HG03521 (cell line): ENCODE results near the gene TPRX2.
"Not testable (repeated sequence)": the region's sequence is repeated elsewhere in the genome, so short reads cannot be mapped to it uniquely, and the experiment has no call there.

Experiments
- ATAC-seq: cut with Tn5 transposase; IDR thresholded peaks from one replicate; pipeline ENCODE4 v1.9.1; 2021; ENCODE audit warnings: mild to moderate bottlenecking, moderate library complexity; ENCODE audit not compliant: unreplicated experiment

The TPRX2 gene, protein sequence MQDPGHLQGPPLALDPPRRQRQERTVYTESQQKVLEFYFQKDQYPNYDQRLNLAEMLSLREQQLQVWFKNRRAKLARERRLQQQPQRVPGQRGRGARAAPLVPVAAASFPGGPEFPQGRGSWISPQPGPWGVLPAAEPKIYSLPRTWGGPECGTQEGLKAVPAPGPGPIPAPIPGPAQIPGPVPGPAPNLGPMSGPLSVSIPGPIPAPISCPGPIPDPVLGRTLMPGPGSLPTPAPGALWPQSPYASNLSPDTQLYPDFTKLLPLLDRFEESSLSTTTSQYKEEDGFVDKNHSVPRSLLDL

DNA sequence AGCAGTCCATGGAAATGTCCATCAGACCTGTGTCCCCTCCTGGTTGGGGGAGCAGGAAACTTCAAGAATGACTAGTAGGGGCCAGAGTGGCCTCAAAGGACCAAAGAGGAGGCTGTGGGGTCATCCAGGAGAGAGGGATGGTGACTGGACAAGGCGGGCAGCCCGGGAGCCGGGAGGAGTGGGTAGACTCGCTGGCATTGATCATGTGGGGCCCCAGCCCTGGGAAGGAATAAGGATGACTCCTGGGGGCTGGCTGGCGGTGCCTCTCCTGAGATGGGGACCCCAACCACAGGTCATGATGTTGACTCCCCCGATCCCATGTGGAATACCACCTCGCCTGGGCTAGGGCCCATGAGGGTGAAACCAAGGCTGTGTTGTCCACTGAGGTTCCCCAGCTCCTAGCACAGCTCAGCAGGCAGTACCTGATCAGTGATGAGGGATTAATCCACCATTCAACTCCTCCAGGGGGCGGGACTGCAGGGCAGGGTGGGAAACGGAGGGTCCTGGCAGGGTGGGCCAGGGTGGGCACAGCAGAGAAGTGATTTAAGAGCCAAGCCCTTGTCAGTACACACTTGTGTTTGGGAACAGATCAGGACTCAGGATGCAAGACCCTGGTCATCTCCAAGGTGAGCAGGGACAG is at the start of gene TPRX2:
Gene TPRX2 (plus strand): TSS at position 590 of the 640 bp plus-strand sequence. CDS start 12 bp downstream, at position 602.
- not testable (repeated sequence) for ATAC-seq

DNA sequence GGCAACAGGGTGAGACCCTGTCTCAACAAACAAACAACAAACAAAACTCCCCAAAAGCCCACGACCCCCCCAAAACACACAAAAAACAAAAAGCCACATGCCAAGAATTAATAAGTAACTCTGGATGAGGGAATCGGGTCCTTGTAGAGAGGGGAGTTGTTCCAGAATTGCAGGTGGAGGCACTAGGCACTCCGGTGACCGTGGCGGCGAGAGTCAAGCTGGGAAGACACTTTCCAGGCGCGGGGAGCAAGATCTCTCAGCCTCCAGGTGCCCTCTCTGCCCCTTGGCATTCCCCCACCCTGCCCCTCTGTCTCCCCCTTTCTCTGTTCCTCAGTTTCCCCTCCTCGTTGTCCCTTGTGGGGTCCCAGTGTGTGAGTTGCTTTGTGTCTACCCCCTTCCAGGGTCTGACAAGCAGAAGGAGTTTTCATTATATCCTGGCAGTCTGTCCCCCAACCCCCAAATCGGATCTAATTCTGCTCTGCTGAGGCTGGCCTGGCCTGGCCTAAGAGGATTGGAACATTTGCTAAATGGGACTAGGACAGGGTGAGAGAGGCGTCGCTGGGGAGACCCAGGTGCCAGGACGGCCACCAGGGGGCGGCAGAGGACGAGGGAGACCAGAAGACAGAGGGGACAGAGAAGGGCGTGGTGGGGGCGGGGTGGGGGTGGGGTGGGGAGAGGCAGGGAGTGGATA is 45.6 kb upstream of the TPRX2 start:
- ATAC-seq = no peak

DNA sequence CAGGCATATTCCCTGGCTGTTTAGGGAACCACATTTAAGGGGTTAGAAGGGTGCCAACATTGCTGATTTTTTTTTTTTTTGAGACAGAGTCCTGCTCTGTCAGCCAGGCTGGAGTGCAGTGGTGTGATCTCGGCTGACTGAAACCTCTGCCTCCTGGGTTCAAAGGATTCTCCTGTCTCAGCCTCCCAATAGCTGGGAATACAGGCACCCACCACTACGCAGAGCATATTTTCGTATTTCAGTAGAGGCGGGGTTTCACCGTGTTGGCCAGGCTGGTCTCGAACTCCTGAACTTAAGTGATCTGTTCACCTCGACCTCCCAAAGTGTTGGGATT is 45.1 kb upstream of the TPRX2 start:
- no peak for ATAC-seq

DNA sequence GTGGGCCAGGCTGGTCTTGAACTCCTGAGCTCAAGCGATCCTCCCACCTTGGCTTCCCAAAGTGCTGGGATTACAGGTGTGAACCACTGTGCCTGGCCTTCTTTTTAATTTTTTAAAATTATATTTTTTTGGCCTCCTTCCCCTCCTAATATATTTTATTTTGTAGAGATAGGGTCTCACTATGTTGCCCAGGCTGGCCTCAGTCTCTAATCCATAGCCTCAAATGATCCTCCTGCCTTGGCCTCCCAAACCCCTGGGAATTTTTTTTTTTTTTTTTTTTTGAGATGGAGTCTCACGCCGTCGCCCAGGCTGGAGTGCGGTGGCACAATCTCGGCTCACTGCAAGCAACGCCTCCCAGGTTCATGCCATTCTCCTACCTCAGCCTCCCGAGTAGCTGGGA is 42.8 kb upstream of the TPRX2 start:
- ATAC-seq = not testable (repeated sequence)

DNA sequence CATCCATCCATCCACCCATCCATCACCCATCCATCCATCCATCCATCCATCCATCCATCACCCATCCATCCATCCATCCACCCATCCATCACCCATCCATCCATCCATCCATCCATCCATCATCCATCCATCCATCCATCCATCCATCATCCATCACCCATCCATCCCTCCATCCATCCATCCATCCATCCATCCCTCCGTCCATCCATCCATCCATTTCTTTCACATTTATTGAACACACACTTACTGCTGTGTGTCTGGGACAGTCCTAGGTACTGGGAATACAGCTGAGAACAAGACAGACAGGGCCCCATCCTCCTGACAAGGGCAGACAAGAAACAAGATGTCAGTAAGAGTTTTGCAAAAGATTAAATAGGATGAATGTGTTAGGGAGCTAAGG is 40.8 kb upstream of the TPRX2 start:
- ATAC-seq = not testable (repeated sequence)

DNA sequence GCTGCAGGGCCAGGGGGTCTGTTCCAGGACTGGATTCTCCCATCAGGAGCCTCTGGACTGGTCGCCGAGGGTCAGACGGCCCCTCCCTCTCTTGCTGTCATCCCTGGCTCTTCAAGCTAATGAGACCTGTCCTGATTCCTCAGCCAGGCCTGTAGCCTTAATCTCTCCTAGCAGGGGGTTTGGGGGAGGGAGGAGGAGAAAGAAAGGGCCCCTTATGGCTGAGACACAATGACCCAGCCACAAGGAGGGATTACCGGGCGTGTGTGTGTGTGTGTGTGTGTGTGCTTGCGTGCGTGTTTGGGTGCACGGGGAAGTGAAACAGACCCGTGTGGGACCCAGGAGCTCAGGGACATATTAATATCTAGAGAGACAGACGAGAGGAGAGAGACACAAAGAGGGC is 39.2 kb upstream of the TPRX2 start:
- no peak for ATAC-seq

DNA sequence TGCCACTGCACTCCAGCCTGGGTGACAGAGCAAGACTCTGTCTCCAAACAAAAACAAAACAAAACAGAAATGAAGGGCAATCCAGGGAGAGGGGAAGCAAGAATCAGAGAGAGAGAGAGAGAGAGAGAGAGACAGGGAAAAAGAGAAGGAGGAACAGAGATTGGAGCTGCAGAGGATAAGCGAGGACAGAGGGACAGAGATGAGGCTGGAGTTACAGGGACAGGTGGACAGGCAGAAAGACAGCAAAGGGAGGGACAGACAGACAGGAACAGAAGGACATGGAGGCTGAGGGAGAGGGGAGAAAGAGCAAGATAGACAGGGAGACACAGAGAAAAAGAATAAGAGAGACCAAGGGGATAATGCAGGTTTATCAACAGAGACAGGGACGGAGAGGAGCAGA is 38.6 kb upstream of the TPRX2 start:
- no peak for ATAC-seq

DNA sequence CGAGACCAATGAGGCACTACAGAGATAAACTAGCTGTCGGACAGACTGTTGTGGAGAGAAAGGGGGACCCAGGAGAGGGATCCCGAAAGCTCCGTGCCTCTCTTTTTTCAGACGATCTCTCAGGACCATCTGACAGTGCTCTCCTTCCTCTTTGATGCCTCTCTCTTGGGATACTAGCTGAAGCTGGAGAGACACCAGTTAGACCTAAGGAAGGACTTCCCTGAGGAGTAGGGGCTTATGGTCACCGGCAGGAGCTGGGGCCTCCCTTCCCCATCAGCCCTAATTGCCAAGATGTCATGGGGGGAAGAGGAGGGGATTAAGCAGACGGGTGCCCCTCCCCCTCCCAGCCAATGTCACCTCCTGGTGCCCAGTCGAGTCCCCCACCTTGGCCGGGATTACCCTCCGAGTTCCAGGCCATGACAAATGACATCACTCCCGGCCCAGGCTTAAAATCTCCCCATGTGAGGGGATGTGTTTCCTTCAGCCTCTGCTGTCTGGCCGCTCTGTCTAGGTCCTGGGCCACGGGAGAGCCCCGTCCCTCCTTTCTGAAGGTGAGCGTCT is 37.5 kb upstream of the TPRX2 start, which contains the start of gene CRX:
Gene CRX (plus strand): TSS at position 478 of the 561 bp plus-strand sequence. CDS start 12,507 bp downstream, outside the sequence.
- ATAC-seq = no peak

DNA sequence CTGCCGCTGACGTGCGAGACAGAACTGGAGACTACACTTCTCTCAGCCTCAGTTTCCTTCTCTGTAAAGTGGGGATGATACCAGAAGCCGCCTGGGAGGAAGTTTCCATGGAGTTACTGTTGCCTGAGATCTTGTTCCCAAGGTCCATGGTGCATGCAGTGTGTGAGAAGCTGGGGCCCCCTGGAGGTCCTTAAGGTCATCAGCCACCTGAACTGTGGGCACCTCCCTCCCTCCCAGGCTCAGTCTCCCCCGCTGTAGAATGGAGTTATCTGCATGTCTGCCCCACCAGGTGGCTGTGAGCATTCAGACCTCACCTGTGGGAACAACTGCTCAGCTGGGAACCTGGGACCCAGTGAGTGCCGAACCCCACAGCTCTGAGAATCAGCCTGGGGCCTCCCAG is 34.6 kb upstream of the TPRX2 start:
- no peak for ATAC-seq

DNA sequence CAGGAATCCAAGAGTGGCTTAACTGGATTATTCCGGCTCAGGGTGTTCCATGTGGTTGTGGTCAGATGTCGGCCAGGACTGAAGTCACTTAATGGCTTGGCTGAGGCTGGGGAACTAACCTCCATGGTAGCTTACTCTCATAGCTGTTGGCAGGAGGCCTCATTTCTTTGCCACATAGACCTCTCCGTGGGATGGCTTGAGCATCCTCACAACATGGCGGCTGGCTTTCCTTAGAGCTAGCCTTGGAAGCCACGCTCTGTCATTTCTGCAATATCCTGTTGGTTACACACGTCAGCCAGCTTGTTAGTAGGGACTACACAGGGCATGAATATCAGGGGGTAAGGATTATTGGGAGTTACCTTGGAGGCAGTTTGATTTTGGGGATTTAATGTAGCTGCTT is 32.2 kb upstream of the TPRX2 start:
- no peak for ATAC-seq

DNA sequence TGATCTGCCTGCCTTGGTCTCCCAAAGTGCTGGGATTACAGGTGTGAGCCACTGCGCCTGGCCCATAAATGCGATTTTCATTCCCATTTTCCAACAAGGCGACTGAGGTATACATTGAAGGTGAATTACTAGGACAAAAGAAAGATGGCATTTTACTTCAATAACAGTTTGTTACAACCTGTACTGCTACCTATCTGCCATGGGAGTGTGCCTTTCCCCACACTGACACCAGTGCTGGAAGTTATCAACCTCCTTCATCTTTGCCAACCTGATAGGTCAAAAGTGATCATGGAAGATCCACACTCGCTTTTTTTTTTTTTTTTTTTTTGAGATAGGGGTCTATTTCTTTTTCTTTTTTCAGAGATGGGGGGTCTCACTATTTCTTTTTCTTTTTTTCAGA is 26.3 kb upstream of the TPRX2 start:
- no peak for ATAC-seq

DNA sequence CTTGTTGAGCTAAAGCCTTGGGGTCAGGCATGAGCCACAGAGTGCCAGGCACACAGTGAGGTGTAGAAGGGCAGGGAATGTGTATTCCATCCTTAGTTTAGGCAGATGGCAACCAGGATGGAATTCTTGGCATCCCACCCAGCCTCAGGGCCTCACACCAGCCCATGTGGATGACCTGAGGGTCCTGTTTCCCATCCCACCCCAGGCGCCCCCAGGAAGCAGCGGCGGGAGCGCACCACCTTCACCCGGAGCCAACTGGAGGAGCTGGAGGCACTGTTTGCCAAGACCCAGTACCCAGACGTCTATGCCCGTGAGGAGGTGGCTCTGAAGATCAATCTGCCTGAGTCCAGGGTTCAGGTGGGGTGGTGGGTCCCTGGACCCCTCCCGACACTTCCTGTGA is 23.0 kb upstream of the TPRX2 start:
- no peak for ATAC-seq

DNA sequence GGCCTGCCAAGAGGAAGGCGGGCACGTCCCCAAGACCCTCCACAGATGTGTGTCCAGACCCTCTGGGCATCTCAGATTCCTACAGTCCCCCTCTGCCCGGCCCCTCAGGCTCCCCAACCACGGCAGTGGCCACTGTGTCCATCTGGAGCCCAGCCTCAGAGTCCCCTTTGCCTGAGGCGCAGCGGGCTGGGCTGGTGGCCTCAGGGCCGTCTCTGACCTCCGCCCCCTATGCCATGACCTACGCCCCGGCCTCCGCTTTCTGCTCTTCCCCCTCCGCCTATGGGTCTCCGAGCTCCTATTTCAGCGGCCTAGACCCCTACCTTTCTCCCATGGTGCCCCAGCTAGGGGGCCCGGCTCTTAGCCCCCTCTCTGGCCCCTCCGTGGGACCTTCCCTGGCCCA is 19.6 kb upstream of the TPRX2 start:
- ATAC-seq = no peak

DNA sequence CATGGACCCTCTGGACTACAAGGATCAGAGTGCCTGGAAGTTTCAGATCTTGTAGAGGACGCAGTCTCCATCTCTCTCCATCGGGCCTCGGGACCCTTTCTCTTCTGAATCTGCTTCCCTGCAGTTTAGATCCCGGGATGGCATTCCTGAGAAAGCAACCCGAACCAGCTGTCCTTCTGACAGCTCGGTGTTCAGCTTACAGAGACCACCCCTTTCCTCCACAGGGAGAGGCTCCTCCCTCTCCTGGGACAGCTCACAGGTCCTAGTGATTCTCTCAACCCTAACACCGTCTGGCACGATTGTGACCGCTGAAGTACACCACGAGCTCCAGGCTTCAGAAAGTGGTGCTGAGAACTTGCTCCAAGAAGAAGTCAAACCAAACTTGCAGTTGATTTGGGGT is 19.1 kb upstream of the TPRX2 start:
- no peak for ATAC-seq

DNA sequence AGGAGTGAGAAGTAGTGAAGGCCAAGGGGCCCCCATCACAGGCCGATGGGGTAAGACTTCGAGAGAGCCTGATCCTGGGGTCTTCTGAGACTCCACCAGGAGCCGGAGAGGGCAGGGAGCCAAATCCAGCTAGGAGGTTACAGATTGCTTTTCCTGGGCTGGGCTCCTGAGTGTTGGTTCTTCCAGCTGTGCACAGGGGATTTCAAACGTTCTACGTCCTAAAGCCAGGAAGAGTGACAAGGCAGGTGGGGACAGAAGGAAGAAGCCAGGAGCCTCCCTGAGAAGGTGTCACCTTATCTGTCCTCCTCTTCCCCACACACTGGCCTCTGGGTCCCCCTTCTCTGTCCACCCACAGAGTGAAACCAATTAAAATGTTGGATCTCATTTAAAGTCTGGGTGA is 16.1 kb upstream of the TPRX2 start:
- no peak for ATAC-seq

DNA sequence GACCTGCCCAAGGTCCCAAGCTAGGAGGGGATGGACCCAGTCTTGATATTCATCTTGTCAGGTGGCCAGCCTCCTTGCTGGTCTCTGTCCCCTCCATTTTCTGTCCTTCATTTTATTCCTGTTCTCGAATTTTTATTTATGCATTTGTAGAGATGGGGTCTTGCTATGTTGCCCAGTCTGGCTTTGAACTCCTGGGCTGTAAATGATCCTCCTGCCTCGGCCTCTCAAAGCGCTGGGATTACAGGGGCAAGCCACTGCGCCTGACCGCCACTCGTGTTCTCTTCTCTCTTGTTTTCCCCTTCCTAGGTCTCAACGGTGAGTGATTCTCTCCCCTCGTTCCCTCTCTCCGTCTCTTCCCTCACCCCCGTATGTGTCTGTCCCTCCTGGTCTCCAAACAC is 10.6 kb upstream of the TPRX2 start:
- no peak for ATAC-seq

DNA sequence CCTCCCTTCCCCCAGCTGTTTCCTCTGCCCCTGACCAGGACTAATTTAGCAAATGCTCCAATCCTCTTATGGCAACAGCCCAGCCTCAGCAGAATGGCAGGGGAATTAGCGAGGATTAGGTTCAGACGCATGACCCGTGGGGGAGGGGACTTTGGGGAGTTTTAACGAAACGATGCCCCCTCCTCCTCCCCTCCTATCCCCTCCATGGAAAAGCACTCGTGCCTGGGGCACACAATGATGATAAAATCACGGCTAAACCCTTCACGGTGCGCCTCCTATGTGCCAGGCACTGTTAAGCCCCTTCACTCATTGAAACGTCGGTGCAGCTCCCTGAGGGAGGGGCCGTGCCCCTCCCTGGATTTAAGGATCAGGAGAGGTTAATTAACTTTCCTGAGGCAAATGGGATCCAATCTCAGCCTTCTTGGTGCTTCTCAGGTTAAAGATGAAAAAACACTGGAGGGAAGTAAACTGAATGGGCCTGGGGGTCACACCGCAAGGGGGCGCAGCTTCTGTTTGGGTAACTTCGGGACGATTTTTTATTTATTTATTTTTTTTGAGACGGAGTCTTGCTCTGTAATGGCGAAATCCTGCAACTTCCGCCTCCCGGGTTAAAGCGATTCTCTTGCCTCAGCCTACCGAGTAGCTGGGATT is 10.1 kb upstream of the TPRX2 start:
- no peak for ATAC-seq

DNA sequence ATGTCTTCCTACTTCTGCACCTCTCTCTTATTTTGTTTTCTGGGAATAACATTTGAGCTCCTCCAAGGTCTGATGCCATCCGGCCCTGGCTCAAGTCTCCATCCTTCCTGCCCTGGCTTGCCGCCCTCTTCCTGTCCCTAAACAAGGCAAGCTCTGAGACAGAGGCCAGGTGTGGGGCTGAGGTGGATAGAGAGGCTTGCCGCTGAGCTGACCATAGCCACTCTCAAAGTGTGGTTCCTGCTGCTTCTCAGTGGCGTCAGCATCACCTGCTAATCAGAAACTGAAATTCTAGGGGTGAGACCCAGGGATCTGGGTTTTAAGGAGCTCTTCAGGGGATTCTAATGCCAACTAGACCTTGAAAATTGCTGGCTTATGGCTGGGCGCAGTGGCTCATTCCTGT is 6.0 kb upstream of the TPRX2 start:
- ATAC-seq = no peak

DNA sequence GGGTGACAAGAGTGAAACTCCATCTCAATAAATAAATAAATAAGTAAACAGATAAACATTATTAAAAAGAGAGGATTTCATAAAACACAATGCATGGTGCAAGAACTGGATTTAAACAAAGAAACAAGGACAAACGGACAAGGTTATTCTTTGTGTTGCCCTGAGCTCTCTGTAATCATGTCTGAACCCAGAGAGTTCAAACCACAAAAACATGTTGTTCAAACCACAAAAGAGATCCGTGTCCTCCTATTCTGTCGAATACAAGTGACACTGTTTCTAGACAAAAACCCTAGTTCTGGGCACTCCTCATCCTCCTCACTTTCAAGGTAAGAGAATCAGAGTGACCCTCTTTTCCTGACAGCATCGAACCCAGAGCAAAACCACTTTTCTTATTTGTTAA is 4.6 kb upstream of the TPRX2 start:
- ATAC-seq = no peak

DNA sequence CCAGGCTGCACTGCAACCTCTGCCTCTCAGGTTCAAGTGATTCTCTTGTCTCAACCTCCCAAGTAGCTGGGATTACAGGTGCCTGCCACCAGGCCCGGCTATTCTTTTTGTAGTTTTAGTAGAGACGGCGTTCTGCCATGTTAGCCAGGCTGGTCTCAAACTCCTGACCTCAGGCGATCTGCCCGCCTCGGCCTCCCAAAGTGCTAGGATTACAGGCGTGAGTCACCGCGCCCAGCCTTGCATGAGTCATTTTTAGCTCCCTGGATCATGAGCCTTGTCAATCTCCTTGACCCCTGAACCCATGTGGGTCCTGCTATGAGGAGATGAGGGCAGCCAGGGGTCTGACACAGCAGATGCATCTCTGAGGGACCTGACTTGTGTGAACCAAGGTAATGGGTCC is 804 bp upstream of the TPRX2 start:
- ATAC-seq = not testable (repeated sequence)

DNA sequence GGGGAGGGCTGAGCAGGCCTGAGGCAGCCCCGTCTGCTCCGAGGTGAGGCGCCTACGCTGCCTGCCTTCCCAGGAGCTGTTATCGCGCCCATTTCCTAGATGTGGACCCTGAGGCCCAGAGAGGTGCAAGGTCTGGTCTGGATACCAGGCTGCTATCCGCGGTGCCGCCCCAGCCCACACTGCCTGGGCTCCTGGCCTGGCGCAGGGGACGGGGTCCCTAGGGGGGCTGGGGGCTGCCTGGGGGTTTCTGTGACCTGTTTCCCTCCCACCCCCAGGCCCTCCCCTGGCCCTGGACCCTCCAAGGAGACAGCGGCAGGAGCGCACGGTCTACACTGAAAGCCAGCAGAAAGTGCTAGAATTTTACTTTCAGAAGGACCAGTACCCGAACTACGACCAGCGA is 803 bp downstream of the TPRX2 start:
- ATAC-seq = not testable (repeated sequence)
